ENCODE results near the gene RUNX3. TPM values are rescaled to one million over a fixed set of nuclear protein-coding genes. Genes with fewer than 3 reads are reported as not detected.

Gene RUNX3
- total and polyA plus RNA-seq, 2 donors (not counting 1 experiment from before 2014, with no cell fraction given): 0.48 to 0.66 TPM

DNA sequence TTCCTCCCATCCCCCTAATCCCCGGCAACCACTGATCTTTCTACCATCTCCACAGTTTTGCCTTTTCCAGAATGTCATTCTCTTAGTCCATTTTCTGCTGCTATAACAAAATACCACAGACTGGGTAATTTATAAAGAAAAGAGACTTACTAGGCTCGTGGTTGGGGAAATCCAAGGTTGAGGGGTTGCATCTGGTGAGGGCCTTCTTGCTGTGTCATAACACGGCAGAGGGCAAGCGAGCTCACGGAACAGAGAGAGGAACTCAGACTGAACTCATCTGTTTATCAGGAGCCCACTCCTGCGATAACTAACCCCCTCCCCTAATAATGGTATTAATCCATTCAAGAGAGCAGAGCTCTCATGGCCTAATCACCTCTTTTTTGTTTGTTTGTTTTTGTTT, 52.0 kb downstream of the RUNX3 start:
- Histone ChIP-seq H3K4me2 (ENCODE audit: extremely low read depth, insufficient read depth, low read length) (no peak overlapping the region), H4K20me1 (ENCODE audit: control insufficient read depth, extremely low read depth, insufficient read depth, low read length) (no peaks in the 10 kb centered on the region), H3K4me3 (replicated peaks in 1 of 4; ENCODE audit: control extremely low read depth in 1 of 4, insufficient read depth in 1 of 4, low read depth in 3 of 4, low read length in 4 of 4) (no peak overlapping the region), H3K9me3 (ENCODE audit: control insufficient read depth, insufficient read depth, low read depth, low read length) (no peaks in the 10 kb centered on the region), H3K9ac (ENCODE audit: insufficient read depth, low read length) (no peak overlapping the region), H2AFZ (ENCODE audit: low read length) (no peak overlapping the region), H3K79me2 (ENCODE audit: control insufficient read depth, insufficient read depth, low read length) (no peaks in the 10 kb centered on the region), H3K27me3 (ENCODE audit: control insufficient read depth, insufficient read depth, low read length) (peaks cover 3% of the 10 kb centered on the region), H3K4me1 (ENCODE audit: control insufficient read depth, extremely low read depth, insufficient read depth, low read length) (no peaks in the 10 kb centered on the region), H3K36me3 (ENCODE audit: control insufficient read depth, insufficient read depth, low read length) (no peaks in the 10 kb centered on the region), H3K27ac (ENCODE audit: insufficient read depth, low read length) (no peak overlapping the region)
- TF ChIP-seq EZH2 (IDR thresholded peaks at IDR 0.05; ENCODE audit: low read length, missing control alignments): no peak
- TF ChIP-seq, protein P1, sequence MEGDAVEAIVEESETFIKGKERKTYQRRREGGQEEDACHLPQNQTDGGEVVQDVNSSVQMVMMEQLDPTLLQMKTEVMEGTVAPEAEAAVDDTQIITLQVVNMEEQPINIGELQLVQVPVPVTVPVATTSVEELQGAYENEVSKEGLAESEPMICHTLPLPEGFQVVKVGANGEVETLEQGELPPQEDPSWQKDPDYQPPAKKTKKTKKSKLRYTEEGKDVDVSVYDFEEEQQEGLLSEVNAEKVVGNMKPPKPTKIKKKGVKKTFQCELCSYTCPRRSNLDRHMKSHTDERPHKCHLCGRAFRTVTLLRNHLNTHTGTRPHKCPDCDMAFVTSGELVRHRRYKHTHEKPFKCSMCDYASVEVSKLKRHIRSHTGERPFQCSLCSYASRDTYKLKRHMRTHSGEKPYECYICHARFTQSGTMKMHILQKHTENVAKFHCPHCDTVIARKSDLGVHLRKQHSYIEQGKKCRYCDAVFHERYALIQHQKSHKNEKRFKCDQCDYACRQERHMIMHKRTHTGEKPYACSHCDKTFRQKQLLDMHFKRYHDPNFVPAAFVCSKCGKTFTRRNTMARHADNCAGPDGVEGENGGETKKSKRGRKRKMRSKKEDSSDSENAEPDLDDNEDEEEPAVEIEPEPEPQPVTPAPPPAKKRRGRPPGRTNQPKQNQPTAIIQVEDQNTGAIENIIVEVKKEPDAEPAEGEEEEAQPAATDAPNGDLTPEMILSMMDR (conservative IDR thresholded peaks at IDR 0.05 in 1 of 2, IDR thresholded peaks at IDR 0.05 in 1 of 2; ENCODE audit: low read depth in 1 of 2, low read length in 2 of 2): no peak
- no peak for DNase-seq (ENCODE audit: low read depth in 2 of 2)

DNA sequence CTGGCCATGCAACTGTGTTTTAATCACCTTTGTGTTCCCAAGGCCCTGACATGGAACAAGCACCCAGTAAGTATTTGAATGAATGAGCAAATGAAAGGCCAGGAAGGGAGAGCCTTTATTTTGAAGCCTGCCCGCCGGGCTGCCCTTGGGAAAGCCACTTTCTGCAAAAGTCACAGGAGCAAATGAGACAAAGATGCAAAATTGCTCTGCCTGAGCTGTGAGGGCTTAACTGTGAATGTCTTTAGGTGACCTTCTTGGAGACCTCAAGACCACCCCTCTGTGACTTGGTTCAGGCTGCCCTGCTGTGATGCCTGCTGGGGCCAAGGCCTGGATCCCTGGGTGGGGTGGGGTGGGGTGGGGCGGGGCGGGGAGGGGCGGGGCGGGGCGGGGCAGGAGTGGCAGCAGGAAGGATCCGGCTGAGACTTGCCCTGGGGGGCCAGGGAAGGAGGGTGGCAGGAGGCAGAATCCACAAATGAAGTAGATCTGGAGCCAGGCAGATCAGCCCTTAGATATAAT, 54.0 kb downstream of the RUNX3 start:
- Histone ChIP-seq H3K4me3 (replicated peaks in 1 of 4; ENCODE audit: control extremely low read depth in 1 of 4, insufficient read depth in 1 of 4, low read depth in 3 of 4, low read length in 4 of 4) (no peak overlapping the region), H3K4me1 (ENCODE audit: control insufficient read depth, extremely low read depth, insufficient read depth, low read length) (no peaks in the 10 kb centered on the region), H4K20me1 (ENCODE audit: control insufficient read depth, extremely low read depth, insufficient read depth, low read length) (no peaks in the 10 kb centered on the region), H3K36me3 (ENCODE audit: control insufficient read depth, insufficient read depth, low read length) (no peaks in the 10 kb centered on the region), H3K4me2 (ENCODE audit: extremely low read depth, insufficient read depth, low read length) (no peak overlapping the region), H2AFZ (ENCODE audit: low read length) (no peak overlapping the region), H3K79me2 (ENCODE audit: control insufficient read depth, insufficient read depth, low read length) (no peaks in the 10 kb centered on the region), H3K9me3 (ENCODE audit: control insufficient read depth, insufficient read depth, low read depth, low read length) (no peaks in the 10 kb centered on the region), H3K27ac (ENCODE audit: insufficient read depth, low read length) (no peak overlapping the region), H3K9ac (ENCODE audit: insufficient read depth, low read length) (no peak overlapping the region), H3K27me3 (ENCODE audit: control insufficient read depth, insufficient read depth, low read length) (no peaks in the 10 kb centered on the region)
- TF ChIP-seq, protein P1 (conservative IDR thresholded peaks at IDR 0.05 in 1 of 2, IDR thresholded peaks at IDR 0.05 in 1 of 2; ENCODE audit: low read depth in 1 of 2, low read length in 2 of 2): no peak
- TF ChIP-seq EZH2 (IDR thresholded peaks at IDR 0.05; ENCODE audit: low read length, missing control alignments): no peak
- DNase-seq (ENCODE audit: low read depth in 2 of 2): no peak

DNA sequence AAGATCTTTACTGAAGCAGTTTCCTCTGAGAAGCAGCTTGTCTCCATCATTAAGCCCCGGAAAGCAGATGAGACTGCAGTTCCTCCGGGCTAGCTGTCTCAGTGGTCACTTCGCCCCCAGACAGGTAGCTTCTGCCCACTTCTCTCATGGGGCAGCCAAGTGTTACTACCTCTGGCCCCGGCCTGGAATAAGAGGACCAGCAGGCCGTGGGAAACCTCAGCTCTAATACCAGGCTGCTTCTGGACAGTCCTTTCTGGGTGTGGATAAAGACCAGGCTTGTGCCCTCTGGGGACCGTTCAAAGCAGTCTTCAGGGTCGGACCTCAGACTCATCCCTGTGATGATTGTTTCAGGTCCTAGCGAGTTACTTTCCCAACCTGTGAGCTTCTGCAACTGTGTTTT, 54.8 kb downstream of the RUNX3 start:
- Histone ChIP-seq H3K4me2 (ENCODE audit: extremely low read depth, insufficient read depth, low read length) (no peak overlapping the region), H3K79me2 (ENCODE audit: control insufficient read depth, insufficient read depth, low read length) (no peaks in the 10 kb centered on the region), H3K27me3 (ENCODE audit: control insufficient read depth, insufficient read depth, low read length) (no peaks in the 10 kb centered on the region), H3K9ac (ENCODE audit: insufficient read depth, low read length) (no peak overlapping the region), H3K4me3 (replicated peaks in 1 of 4; ENCODE audit: control extremely low read depth in 1 of 4, insufficient read depth in 1 of 4, low read depth in 3 of 4, low read length in 4 of 4) (no peak overlapping the region), H3K4me1 (ENCODE audit: control insufficient read depth, extremely low read depth, insufficient read depth, low read length) (no peaks in the 10 kb centered on the region), H3K9me3 (ENCODE audit: control insufficient read depth, insufficient read depth, low read depth, low read length) (no peaks in the 10 kb centered on the region), H3K36me3 (ENCODE audit: control insufficient read depth, insufficient read depth, low read length) (no peaks in the 10 kb centered on the region), H2AFZ (ENCODE audit: low read length) (no peak overlapping the region), H3K27ac (ENCODE audit: insufficient read depth, low read length) (no peak overlapping the region), H4K20me1 (ENCODE audit: control insufficient read depth, extremely low read depth, insufficient read depth, low read length) (no peaks in the 10 kb centered on the region)
- no peak for TF ChIP-seq EZH2 (IDR thresholded peaks at IDR 0.05; ENCODE audit: low read length, missing control alignments)
- TF ChIP-seq, protein P1 (conservative IDR thresholded peaks at IDR 0.05 in 1 of 2, IDR thresholded peaks at IDR 0.05 in 1 of 2; ENCODE audit: low read depth in 1 of 2, low read length in 2 of 2): no peak
- no peak for DNase-seq (ENCODE audit: low read depth in 2 of 2)

Measured in fibroblast of lung (primary cell).